Activated T-cell treated with anti-CD3 and anti-CD28 coated beads, Interleukin-2, amount 50 U/mL, for 4 hours (primary cell): ENCODE measurements around the gene ACACA. TPM values are rescaled to one million over a fixed set of nuclear protein-coding genes. Genes with fewer than 3 reads are reported as not detected.

Source experiments
- ATAC-seq, 2 donors: fragments of 200-7000 bp; cut with Tn5 transposase; one replicate each; pipeline ENCODE4 v1.10.0; 2021
- DNase-seq: peaks from one replicate; pipeline ENCODE4 v3.0.0-alpha.2; 2020
- H3K27me3 Mint-ChIP-seq: one replicate; pipeline ENCODE4 v1.8.0; 2021; ENCODE audit warnings: low read depth, mixed read lengths
- H3K36me3 Mint-ChIP-seq: one replicate; pipeline ENCODE4 v1.8.0; 2022; ENCODE audit warnings: mixed read lengths; ENCODE audit not compliant: insufficient read depth
- H3K4me1 Mint-ChIP-seq: one replicate; pipeline ENCODE4 v1.8.0; 2021; ENCODE audit warnings: low read depth, mixed read lengths
- H3K4me3 Mint-ChIP-seq: one replicate; pipeline ENCODE4 v1.8.0; 2021; ENCODE audit warnings: mild to moderate bottlenecking, moderate library complexity, mixed read lengths
- H3K9me3 Mint-ChIP-seq: one replicate; pipeline ENCODE4 v1.8.0; 2021; ENCODE audit warnings: mixed read lengths
- total RNA-seq, 3 donors: library from RNA; stranded (reverse); gene quantifications; one replicate each; pipeline ENCODE4 v1.2.1, GENCODE V29; 2021

Gene ACACA
- total RNA-seq, 3 donors from 2014 or later, result 58.7 to 65.5 (median 61.2) TPM

GRCh38 chr17:37305406-37305905 is 101.2 kb downstream of the ACACA start:
- ATAC-seq (no peak), DNase-seq (no peak)
- H3K9me3 Mint-ChIP-seq, result no peaks in the 10 kb centered on the region
- H3K27me3 Mint-ChIP-seq, result no peaks in the 10 kb centered on the region
- H3K4me1 Mint-ChIP-seq, result no peaks in the 10 kb centered on the region
- peaks cover 3% of the 10 kb centered on the region for H3K36me3 Mint-ChIP-seq
- H3K4me3 Mint-ChIP-seq, result no peak overlapping the region

DNA sequence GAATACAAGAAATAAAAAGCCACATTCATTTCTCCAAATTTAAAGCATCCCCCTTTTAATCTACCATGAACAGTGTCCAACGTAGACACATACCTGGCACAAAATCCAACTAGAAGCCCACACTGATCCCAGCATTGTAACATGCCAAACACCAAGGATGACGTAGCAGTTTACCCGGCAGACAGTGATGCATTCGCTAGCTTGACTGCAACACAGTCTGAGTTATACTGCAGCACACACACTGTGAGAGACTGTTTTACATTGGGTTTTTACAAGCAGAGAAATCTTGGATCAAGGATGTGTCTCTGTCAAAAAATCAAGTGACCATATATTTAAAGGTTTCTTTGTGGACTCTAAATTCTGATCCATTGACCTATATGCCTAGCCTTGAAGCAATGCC is 105.3 kb downstream of the ACACA start:
- DNase-seq, result no peak
- H3K27me3 Mint-ChIP-seq, result no peaks in the 10 kb centered on the region
- no peaks in the 10 kb centered on the region for H3K9me3 Mint-ChIP-seq
- peaks cover 3% of the 10 kb centered on the region for H3K36me3 Mint-ChIP-seq
- ATAC-seq, result no peak
- no peak overlapping the region for H3K4me3 Mint-ChIP-seq
- no peaks in the 10 kb centered on the region for H3K4me1 Mint-ChIP-seq

DNA sequence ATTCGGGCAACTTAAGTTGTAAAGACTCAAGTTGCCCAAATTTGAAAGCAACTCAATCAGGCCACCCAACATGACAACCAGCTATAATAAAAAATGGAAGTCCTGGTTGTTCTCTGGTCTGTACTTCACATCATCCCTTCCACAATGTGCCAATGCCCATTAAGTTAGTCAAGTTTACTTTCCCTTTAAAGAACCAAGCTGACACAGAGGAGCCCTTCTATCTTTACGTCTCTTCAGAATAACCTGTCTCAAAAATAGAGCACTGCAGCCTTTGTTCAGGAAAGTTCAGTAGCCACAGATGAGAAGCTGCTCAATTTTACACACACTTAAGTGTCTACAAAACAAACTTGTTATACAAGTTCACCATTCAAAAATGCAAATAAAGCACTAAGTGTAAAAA is 106.0 kb downstream of the ACACA start:
- no peak overlapping the region for H3K4me3 Mint-ChIP-seq
- DNase-seq (no peak), ATAC-seq (no peak)
- no peaks in the 10 kb centered on the region for H3K27me3 Mint-ChIP-seq
- no peaks in the 10 kb centered on the region for H3K4me1 Mint-ChIP-seq
- no peaks in the 10 kb centered on the region for H3K9me3 Mint-ChIP-seq
- H3K36me3 Mint-ChIP-seq, result peaks cover 3% of the 10 kb centered on the region

DNA sequence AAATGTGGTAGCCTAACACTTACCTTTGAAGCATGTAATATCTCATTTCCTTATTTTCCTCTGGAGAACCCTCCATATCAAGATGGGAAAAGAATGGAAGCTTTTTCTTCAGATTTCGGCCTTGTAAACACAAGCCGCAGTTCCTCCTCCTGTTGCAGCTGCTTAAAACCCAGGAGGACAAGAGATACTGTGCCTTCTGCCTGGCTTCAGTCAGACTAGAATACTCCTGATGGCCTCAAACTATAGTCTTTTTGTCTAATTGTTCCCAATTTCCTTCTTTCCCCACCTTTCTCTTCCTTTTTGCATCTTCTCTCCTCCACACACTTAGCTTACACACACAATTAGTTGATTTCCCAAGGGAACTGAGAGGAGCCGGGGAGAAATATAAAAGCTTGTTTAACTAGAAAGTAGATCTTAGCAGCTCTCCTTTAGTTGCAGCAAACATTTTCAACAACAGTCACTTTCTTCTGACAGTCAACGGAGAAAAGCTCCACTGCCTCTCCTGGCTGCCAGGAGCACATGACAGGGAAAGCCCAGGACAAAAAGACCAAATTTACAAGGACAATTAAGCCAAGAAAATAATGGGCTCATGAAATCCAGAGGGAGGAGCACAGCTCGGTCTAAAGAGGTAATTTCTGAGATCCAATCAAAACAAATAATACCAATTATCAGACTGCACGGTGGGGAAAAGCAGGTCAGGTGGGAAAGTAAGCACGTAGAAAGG is 107.2 kb downstream of the ACACA start:
- Mint-ChIP-seq H3K9me3 (no peaks in the 10 kb centered on the region), H3K4me1 (no peaks in the 10 kb centered on the region), H3K36me3 (peaks cover 3% of the 10 kb centered on the region), H3K4me3 (no peak overlapping the region), H3K27me3 (no peaks in the 10 kb centered on the region)
- ATAC-seq (no peak), DNase-seq (no peak)

- ATAC-seq (no peak), DNase-seq (no peak)
- Mint-ChIP-seq H3K9me3 (no peaks in the 10 kb centered on the region), H3K36me3 (no peaks in the 10 kb centered on the region), H3K27me3 (no peaks in the 10 kb centered on the region), H3K4me1 (no peaks in the 10 kb centered on the region), H3K4me3 (no peak overlapping the region)
These were observed 110.7 kb downstream of the ACACA start for GRCh38 chr17:37295888-37296287.

DNA sequence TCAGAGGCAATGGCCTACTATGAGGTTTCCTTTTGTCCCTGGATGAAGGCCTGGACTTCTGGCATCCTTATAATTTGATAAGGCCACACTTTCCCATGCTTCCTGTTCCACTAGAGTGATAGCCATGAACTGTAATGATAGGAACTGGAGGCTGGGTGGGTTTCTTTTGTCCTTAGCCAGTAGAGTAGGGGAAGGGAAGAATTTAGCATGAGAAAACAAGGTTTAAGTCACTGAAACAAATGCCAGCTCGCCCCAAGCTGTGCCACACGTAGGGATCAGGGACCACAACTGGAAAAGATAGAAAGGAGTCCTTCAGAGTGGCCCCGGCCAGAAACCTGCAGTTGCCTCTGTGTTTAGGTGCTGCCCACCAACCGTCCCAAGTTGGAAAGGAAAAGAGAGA is 111.7 kb downstream of the ACACA start:
- H3K4me3 Mint-ChIP-seq, result no peak overlapping the region
- ATAC-seq, result no peak
- H3K27me3 Mint-ChIP-seq, result no peaks in the 10 kb centered on the region
- H3K36me3 Mint-ChIP-seq, result no peaks in the 10 kb centered on the region
- H3K4me1 Mint-ChIP-seq, result no peaks in the 10 kb centered on the region
- no peak for DNase-seq
- no peaks in the 10 kb centered on the region for H3K9me3 Mint-ChIP-seq

DNA sequence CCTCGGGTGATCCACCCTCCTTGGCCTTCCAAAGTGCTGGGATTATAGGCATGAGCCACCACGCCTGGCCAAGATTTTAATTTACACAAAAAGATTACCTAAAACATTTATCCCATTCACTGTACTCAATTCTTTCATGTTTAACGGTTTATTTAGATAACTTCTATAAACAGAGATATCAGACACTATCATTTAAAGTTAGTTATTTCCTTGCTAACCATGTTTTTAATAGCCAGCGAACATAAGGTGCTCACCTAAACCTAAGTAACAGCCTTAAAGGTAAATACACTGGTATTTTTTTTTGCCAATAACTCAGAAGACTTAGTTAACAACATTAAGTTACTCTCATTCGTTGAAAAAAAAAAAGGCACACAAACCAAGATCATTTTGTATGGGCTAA is 112.9 kb downstream of the ACACA start:
- ATAC-seq (no peak), DNase-seq (no peak)
- H3K9me3 Mint-ChIP-seq, result no peaks in the 10 kb centered on the region
- H3K27me3 Mint-ChIP-seq, result no peaks in the 10 kb centered on the region
- H3K4me3 Mint-ChIP-seq, result no peak overlapping the region
- no peaks in the 10 kb centered on the region for H3K4me1 Mint-ChIP-seq
- H3K36me3 Mint-ChIP-seq, result peaks cover 1% of the 10 kb centered on the region

DNA sequence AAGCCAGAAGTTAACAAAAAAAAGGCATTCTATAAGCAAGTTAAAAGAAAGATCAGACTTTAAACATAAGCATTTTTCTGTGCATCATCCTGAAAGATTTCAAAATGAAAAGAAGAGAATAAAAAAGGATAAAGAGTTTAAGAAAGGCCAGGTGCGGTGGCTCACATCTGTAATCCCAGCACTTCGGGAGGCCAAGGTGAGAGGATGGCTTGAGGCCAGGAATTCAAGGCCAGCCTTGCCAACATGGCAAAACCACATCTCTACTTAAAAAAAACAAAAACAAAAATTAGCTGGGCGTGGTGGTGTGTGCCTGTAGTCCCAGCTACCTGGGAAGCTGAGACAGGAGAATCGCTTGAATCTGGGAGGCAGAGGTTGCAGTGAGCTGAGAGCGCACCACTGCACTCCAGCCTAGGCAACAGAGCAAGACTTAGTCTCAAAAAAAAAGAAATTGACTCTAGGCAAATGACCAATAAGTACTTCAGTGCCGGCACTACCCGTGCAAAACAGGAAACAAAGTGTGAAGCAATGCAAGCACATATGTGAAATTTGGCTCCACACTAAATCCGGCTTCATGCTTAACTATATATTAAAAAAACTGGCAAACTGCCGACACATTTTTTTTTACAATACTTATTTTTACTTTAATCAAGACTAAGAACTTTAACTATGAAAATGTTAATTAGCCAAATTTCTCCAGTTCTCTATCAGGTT is 114.1 kb downstream of the ACACA start:
- DNase-seq, result no peak
- H3K9me3 Mint-ChIP-seq, result no peaks in the 10 kb centered on the region
- no peak overlapping the region for H3K4me3 Mint-ChIP-seq
- H3K4me1 Mint-ChIP-seq, result no peaks in the 10 kb centered on the region
- ATAC-seq, result no peak
- peaks cover 3% of the 10 kb centered on the region for H3K36me3 Mint-ChIP-seq
- no peaks in the 10 kb centered on the region for H3K27me3 Mint-ChIP-seq

- no peak for DNase-seq
- H3K4me1 Mint-ChIP-seq, result no peaks in the 10 kb centered on the region
- H3K9me3 Mint-ChIP-seq, result no peaks in the 10 kb centered on the region
- ATAC-seq, result no peak
- H3K4me3 Mint-ChIP-seq, result no peak overlapping the region
- peaks cover 5% of the 10 kb centered on the region for H3K36me3 Mint-ChIP-seq
- no peaks in the 10 kb centered on the region for H3K27me3 Mint-ChIP-seq
These were observed 115.3 kb downstream of the ACACA start for GRCh38 chr17:37291351-37291750.

GRCh38 chr17:37286430-37286829 is 120.2 kb downstream of the ACACA start:
- no peaks in the 10 kb centered on the region for H3K9me3 Mint-ChIP-seq
- H3K4me1 Mint-ChIP-seq, result peaks cover 5% of the 10 kb centered on the region
- H3K27me3 Mint-ChIP-seq, result no peaks in the 10 kb centered on the region
- ATAC-seq (no peak), DNase-seq (no peak)
- peaks cover 31% of the 10 kb centered on the region for H3K36me3 Mint-ChIP-seq
- no peak overlapping the region for H3K4me3 Mint-ChIP-seq

GRCh38 chr17:37284191-37284590 is 122.4 kb downstream of the ACACA start:
- DNase-seq, result no peak
- peaks cover 5% of the 10 kb centered on the region for H3K4me1 Mint-ChIP-seq
- H3K4me3 Mint-ChIP-seq, result no peak overlapping the region
- H3K9me3 Mint-ChIP-seq, result no peaks in the 10 kb centered on the region
- ATAC-seq, result no peak
- H3K27me3 Mint-ChIP-seq, result no peaks in the 10 kb centered on the region
- peaks cover 41% of the 10 kb centered on the region for H3K36me3 Mint-ChIP-seq

- Mint-ChIP-seq H3K27me3 (no peaks in the 10 kb centered on the region), H3K36me3 (peaks cover 41% of the 10 kb centered on the region), H3K4me1 (peaks cover 5% of the 10 kb centered on the region), H3K9me3 (no peaks in the 10 kb centered on the region), H3K4me3 (no peak overlapping the region)
- DNase-seq (no peak), ATAC-seq (no peak)
These were observed 123.1 kb downstream of the ACACA start for GRCh38 chr17:37283414-37283961.

- Mint-ChIP-seq H3K9me3 (no peaks in the 10 kb centered on the region), H3K4me3 (no peak overlapping the region), H3K27me3 (no peaks in the 10 kb centered on the region), H3K36me3 (peaks cover 47% of the 10 kb centered on the region), H3K4me1 (peaks cover 5% of the 10 kb centered on the region)
- ATAC-seq (no peak), DNase-seq (no peak)
These were observed 125.8 kb downstream of the ACACA start for GRCh38 chr17:37280841-37281240.

GRCh38 chr17:37278247-37278894 is 128.3 kb downstream of the ACACA start:
- H3K27me3 Mint-ChIP-seq, result no peaks in the 10 kb centered on the region
- no peak for DNase-seq
- ATAC-seq, result no peak
- no peak overlapping the region for H3K4me3 Mint-ChIP-seq
- no peaks in the 10 kb centered on the region for H3K4me1 Mint-ChIP-seq
- no peaks in the 10 kb centered on the region for H3K9me3 Mint-ChIP-seq
- peaks cover 56% of the 10 kb centered on the region for H3K36me3 Mint-ChIP-seq
